ENCODE measurements around the gene MTX2. TPM values are rescaled to one million over a fixed set of nuclear protein-coding genes. Genes with fewer than 3 reads are reported as not detected.

The MTX2 gene
- total RNA-seq, 1 experiment from 2014 or later = 30.8 TPM

- Histone ChIP-seq H3K23me2 (ENCODE audit: insufficient read length, low read depth, low read length, poor library complexity, severe bottlenecking) (no peaks in the 10 kb centered on the region), H3K14ac (ENCODE audit: insufficient read depth, low read length) (no peak overlapping the region), H3K4me2 (ENCODE audit: insufficient read depth, insufficient read length, low read length) (no peak overlapping the region), H2BK20ac (ENCODE audit: low read depth, low read length, poor library complexity, severe bottlenecking) (no peak overlapping the region), H2BK120ac (ENCODE audit: low read depth, low read length, poor library complexity, severe bottlenecking) (no peak overlapping the region), H3K4me1 (ENCODE audit: insufficient read depth, low read length) (no peaks in the 10 kb centered on the region; the same call in 1 of the 2 replicates), H3K27me3 (ENCODE audit: insufficient read depth, low read length) (no peaks in the 10 kb centered on the region), H2AFZ (ENCODE audit: low read length) (no peak overlapping the region), H3K56ac (ENCODE audit: insufficient read length, low read depth, low read length) (no peak overlapping the region), H3K9me3 (ENCODE audit: control insufficient read depth, low read depth, low read length) (no peaks in the 10 kb centered on the region), H4K5ac (ENCODE audit: insufficient read length, low read depth, low read length) (no peak overlapping the region), H3K9ac (ENCODE audit: extremely low read depth, insufficient read length, low read length) (no peak overlapping the region), H2AK5ac (ENCODE audit: insufficient read length, low read length) (no peak overlapping the region), H3K18ac (ENCODE audit: insufficient read length, low read depth, low read length) (no peak overlapping the region), H3K4ac (ENCODE audit: low read depth, low read length) (no peak overlapping the region), H3K79me1 (ENCODE audit: insufficient read depth, low read depth, low read length, poor library complexity, severe bottlenecking) (no peaks in the 10 kb centered on the region), H3T11ph (ENCODE audit: low read length) (no peak overlapping the region), H2BK12ac (ENCODE audit: insufficient read length, low read depth, low read length) (no peak overlapping the region), H4K91ac (ENCODE audit: insufficient read length, low read depth, low read length) (no peak overlapping the region), H4K20me1 (ENCODE audit: control insufficient read depth, insufficient read depth, insufficient read length) (no peaks in the 10 kb centered on the region), H2BK15ac (ENCODE audit: low read depth, low read length) (no peak overlapping the region), H3K27ac (ENCODE audit: insufficient read length, low read depth, low read length) (no peak overlapping the region), H3K79me2 (ENCODE audit: insufficient read depth, low read length) (no peaks in the 10 kb centered on the region), H2BK5ac (ENCODE audit: insufficient read length, low read length) (no peak overlapping the region), H3K23ac (ENCODE audit: insufficient read length, low read depth, low read length) (no peak overlapping the region), H4K8ac (replicated peaks; ENCODE audit: insufficient read length, low read depth, low read length) (no peak overlapping the region)
- H3K27me3 Mint-ChIP-seq (ENCODE audit: low read depth) = no peaks in the 10 kb centered on the region
- H3K9me3 Mint-ChIP-seq = no peaks in the 10 kb centered on the region
- H3K4me1 Mint-ChIP-seq = peaks cover 15 to 21% of the 10 kb centered on the region in 2 experiments
- DNase-seq = no peak
- H3K27ac Mint-ChIP-seq = no peak overlapping the region
- no CpG with 5 or more reads among the region's 3 CpGs for WGBS (ENCODE audit: extremely low coverage, insufficient read length, low lambda C conversion rate)
- H3K4me3 Mint-ChIP-seq = no peak overlapping the region
- TF ChIP-seq, protein P1, sequence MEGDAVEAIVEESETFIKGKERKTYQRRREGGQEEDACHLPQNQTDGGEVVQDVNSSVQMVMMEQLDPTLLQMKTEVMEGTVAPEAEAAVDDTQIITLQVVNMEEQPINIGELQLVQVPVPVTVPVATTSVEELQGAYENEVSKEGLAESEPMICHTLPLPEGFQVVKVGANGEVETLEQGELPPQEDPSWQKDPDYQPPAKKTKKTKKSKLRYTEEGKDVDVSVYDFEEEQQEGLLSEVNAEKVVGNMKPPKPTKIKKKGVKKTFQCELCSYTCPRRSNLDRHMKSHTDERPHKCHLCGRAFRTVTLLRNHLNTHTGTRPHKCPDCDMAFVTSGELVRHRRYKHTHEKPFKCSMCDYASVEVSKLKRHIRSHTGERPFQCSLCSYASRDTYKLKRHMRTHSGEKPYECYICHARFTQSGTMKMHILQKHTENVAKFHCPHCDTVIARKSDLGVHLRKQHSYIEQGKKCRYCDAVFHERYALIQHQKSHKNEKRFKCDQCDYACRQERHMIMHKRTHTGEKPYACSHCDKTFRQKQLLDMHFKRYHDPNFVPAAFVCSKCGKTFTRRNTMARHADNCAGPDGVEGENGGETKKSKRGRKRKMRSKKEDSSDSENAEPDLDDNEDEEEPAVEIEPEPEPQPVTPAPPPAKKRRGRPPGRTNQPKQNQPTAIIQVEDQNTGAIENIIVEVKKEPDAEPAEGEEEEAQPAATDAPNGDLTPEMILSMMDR (conservative IDR thresholded peaks at IDR 0.05) = no peak
- H3K36me3 Mint-ChIP-seq (ENCODE audit: insufficient read depth in 1 of 3, low read depth in 3 of 3) = peaks cover 0 to 3% (median 2%) of the 10 kb centered on the region in 3 experiments; a peak in 3 of 7 replicates
Observed at GRCh38 chr2:176324862-176325261, 55.6 kb downstream of the MTX2 start.
